Measurements from ENCODE around the gene CNTN1.

DNA sequence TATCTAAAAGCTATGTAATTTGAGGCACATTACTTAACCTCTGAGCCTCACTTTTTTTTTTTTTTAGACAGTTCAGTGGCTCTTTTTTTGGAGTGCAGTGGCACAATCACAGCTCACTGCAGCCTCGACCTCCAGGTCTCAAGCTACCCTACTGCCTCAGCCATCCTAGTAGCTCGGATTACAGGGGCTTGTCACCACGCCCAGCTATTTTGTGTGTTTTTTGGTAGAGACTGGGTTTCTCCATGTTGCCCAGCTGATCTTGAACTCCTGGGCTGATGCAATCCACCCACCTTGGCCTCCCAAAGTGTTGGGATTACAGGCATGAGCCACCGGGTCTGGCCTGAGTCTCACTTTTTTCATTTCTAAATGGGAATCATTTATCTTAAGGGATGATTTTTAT, 303.9 kb downstream of the CNTN1 start:
- TF ChIP-seq, protein P1, sequence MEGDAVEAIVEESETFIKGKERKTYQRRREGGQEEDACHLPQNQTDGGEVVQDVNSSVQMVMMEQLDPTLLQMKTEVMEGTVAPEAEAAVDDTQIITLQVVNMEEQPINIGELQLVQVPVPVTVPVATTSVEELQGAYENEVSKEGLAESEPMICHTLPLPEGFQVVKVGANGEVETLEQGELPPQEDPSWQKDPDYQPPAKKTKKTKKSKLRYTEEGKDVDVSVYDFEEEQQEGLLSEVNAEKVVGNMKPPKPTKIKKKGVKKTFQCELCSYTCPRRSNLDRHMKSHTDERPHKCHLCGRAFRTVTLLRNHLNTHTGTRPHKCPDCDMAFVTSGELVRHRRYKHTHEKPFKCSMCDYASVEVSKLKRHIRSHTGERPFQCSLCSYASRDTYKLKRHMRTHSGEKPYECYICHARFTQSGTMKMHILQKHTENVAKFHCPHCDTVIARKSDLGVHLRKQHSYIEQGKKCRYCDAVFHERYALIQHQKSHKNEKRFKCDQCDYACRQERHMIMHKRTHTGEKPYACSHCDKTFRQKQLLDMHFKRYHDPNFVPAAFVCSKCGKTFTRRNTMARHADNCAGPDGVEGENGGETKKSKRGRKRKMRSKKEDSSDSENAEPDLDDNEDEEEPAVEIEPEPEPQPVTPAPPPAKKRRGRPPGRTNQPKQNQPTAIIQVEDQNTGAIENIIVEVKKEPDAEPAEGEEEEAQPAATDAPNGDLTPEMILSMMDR (IDR thresholded peaks at IDR 0.05): no peak
- no peak for TF ChIP-seq POLR2A (IDR thresholded peaks at IDR 0.05)
